Pulmonary artery endothelial cell (primary cell): ENCODE data around the gene ARF1. TPM values are rescaled to one million over a fixed set of nuclear protein-coding genes. Genes with fewer than 3 reads are reported as not detected.

Source experiments
- DNase-seq: peaks from one replicate; pipeline ENCODE4 v3.0.0-alpha.2; 2011; ENCODE audit warnings: low read depth, low spot score
- total RNA-seq: library from RNA; depleted of rRNA; stranded (reverse); fragments of >200 nt; gene quantifications from 2 replicates; pipeline ENCODE4 v1.2.3, GENCODE V29; 2014

ARF1 gene
- 379 and 460 TPM in 2 replicates for total RNA-seq

GRCh38 chr1:228082214-228082917 is at the start of gene ARF1:
Gene ARF1, plus strand, starts transcription at chr1:228082708. Its CDS starts 14,407 bp downstream, at chr1:228097115.
- peak; percentile 79 for DNase-seq

DNA sequence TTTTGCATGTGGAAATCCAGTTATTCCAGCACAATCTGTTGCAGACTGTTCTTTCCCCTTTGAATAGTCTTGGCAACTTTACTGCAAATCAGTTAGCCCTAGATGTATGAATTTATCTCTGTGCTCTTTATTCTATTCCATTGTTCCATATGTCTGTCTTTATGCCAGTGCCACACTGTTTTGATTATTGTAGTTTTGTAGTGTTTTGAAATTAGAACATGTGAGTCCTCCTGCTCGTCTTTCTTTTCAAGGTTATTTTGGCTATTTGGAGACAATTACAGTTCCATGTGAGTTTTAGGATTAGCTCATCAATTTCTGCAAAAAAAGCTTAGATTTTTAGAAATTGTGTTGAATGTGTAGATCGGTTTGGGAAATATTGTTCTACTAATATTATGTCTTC is 49.1 kb upstream of the ARF1 start:
- no peak for DNase-seq

DNA sequence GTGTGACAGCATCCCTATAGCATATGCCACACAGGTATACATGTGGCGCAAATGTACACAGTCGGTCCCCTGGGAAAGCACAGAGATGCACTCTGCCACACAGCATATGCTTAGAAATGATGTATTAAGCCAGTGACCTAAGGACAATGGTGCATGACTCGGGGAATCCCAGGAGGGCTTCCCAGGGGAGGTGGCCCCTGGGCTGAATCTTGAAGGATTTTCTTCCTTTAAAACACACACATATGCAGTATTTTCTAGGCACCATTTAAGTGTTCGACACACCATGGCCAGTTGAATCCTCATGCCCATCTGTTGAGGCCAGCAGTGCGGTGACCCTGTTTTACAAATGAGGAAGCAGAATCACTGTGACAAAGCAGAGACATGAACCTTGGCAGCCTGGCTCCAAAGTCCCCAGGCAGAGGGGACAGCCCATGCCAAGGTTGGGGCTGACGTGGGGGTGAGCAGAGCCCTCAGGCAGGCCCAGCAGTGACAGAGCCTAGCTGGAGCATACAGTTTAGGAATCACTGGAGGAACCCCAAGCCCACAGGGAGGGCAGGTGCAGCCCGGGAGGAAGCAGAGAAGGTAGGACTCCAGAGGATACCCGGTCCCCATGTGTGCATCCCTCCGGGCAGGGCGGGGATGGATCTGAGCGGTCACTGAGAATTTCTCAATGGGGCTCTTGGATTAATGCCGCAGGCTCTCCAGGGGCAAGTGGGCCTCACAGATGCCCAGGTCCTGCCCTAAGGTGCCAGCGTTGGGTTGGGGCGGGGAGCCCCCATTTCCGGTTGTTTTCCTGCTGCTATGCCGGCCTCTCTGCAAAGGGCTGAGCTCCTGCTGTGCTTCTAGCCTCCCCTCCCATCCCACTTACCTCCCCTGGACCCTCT is 47.3 kb upstream of the ARF1 start:
- no peak for DNase-seq

DNA sequence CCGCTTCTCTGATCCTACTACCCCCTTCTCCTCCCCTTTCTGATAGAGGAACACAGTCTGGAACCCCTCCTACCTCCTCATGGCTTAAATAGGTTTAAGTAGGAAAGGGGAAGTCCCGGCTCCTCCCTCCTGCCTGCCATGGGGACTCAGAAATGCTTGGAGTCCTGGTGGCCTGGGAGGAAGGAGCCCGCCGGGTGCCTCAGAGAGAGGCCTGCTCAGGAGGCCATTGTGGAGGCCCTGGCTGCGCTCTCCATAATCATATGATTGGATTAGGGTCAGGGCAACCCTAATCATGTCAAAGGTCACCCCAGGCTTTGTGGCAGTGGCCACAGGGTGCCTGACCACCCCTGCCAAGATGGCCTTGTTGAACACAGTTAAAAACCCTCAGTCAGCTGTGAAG is 46.7 kb upstream of the ARF1 start:
- DNase-seq: no peak

DNA sequence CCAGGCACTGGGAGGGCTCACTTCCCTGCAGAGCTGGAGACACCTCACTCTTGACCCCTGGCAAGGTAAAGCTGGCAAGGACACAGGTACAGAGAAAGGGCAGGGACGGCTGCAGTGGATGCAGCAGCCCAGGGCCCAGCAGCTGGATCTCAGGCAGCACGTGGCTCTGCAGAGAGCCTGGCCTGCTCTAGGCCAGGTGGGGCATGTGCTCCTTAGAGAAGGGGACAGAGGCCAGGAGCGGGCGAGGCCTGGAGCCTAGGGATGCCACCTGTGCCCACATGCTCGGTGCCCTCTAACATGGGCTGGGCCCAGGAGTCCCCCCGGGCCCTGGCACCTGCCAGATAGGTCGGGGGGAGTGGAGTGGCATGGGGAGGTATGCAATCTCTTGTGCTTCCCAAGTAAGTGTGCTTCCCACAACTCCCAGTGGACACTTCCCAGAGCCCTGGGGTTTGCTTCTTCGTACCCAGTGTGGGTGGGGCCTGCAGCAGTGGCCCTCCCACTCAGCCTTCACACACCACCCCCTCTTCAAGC is 45.7 kb upstream of the ARF1 start:
- no peak for DNase-seq

DNA sequence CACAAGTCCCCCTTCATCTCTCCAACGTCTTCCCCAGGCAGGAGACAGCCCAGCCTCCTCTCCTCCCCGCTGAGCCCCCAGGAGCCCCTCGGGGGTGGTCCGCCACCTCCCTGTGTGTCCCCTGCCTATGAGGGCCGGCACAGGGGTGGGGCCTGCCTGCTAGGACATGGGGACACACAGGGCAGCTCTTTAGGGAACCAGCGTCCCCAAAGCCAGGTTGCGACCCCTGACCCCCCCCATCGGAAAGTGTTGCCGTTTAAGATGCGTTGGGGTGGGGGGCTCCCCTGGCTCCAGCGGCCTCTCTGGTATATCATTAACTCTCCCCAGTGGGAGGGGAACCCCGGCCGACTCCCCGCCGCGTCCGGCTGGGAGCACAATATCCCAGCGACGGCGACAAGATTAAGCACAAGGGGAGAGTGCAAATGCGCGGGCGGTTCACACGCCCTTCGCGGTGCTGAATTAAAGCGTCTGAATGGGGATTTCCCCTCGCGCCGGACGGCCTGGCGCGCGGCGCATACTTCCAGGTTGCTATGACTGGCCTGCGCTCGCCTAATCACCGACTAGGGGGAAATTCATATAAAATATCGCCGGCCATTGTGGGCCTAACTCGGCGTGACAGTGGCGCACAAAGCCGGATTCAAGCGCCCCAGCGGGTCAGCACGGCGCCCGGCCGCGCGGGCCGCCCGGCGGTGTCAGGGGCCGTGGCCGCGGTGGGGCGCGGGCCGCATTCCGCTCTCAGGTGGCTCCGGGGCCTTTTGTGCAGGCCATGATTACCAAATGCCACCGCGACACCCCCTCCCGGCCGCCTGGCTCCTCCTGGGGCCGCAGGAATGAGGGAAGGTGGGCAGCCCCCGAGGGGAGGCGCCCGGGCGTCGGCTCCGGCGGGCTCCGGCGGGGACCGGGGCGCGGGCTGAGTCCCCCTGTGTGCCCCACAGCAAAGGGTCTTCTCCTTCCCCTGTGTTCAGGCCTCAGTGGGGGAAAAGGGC is 44.8 kb upstream of the ARF1 start:
- no peak for DNase-seq

DNA sequence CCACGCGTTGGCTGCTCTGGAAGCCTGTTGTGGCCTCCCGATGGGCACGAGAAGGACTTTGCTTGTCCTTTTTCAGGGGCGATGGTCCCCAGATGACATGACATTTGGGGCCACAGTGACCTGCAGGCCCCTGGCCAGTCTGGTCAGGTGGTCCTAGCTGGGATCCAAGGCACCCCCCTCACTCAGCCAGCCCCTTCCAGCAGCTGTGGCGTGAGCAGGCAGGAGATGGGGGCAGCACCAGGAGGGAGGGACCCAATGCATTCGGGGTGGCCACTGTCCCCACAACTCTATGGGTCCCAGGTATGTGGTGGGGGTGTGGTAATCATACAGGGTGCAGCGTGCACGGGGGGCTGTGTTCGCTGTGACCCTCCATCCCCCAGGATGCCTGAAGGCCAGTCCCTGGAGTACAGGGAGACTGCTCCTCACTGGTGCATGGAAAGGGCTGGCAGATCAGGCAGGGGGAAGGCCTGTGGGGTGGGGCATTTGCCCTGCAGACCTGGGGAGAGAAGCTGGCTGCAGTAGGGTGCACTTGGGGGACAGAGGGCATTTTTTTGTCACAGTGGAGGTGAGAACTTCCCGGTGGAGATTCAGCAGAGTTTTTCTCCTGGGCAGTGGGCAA is 44.0 kb upstream of the ARF1 start:
- DNase-seq: no peak

- no peak for DNase-seq
Observed at GRCh38 chr1:228039006-228039903, 43.3 kb upstream of the ARF1 start.

- no peak for DNase-seq
Observed at GRCh38 chr1:228039986-228040385, 42.5 kb upstream of the ARF1 start.

DNA sequence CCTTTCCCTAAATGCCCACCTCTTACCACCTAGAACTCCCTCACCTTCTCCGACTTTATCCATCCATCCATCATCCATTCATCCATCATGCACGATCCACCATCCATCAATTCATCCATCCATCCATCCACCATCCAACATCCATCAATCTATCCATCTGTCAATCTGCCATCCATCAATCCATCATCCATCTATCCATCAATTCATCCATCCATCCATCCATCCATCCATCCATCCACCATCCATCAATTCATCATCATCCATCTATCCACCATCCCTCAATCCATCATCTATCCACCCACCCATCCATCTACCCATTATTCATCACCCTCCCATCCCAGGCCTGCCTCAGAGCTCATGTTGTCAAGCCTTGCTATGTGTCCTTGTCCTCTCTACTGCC is 41.2 kb upstream of the ARF1 start:
- DNase-seq: no peak

- DNase-seq: no peak
Observed at GRCh38 chr1:228042508-228042907, 40.0 kb upstream of the ARF1 start.

DNA sequence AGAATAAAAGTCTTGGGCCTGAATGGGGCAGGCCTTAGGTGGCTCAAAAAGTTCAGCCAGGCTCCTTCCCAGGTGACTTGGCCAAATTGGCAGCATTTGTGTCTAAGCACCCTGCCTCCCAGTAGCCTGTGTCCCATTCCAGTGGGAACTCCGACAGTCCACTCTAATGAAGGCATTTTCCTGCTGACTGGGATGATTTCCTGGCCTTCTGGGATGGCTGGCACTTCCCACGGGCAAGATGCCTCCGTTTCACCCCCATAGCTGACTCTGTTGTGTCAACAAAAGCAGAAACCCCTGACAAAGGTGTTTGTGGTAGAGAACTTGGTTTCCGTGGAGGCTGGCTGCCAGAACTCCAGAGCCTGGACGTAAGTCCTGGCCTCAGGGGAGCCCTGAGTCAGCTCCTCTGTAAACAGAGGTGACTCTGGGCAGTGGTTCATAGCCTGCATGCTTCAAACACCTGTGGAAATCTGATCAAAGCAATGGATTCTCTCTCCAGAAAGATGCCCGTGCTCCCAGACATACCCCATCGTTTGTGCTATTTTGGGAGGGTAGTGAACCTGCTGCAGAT is 39.1 kb upstream of the ARF1 start:
- no peak for DNase-seq

- DNase-seq: no peak
Observed at GRCh38 chr1:228044961-228045360, 37.5 kb upstream of the ARF1 start.

- DNase-seq: no peak
Observed at GRCh38 chr1:228045405-228045804, 37.1 kb upstream of the ARF1 start.

DNA sequence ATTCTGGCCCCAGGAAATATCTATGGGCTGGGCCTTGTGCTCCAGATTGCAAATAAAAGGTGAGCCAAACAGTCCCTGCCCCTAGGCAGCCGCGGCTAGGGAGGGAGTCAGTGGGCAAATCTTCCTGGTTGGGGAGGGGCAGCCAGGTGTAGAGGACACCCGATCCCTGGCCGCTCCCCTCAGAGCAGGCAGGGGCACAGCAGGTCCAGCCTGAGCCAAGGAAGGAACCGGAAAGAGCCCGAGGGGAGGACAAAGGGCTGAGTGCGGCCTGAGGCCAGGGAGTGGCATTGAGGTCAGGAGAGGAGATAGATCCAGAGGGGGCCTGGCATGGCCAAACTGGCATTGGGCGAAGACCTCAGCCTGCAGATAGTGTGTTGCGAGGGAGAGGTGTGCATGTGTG is 36.6 kb upstream of the ARF1 start:
- no peak for DNase-seq

DNA sequence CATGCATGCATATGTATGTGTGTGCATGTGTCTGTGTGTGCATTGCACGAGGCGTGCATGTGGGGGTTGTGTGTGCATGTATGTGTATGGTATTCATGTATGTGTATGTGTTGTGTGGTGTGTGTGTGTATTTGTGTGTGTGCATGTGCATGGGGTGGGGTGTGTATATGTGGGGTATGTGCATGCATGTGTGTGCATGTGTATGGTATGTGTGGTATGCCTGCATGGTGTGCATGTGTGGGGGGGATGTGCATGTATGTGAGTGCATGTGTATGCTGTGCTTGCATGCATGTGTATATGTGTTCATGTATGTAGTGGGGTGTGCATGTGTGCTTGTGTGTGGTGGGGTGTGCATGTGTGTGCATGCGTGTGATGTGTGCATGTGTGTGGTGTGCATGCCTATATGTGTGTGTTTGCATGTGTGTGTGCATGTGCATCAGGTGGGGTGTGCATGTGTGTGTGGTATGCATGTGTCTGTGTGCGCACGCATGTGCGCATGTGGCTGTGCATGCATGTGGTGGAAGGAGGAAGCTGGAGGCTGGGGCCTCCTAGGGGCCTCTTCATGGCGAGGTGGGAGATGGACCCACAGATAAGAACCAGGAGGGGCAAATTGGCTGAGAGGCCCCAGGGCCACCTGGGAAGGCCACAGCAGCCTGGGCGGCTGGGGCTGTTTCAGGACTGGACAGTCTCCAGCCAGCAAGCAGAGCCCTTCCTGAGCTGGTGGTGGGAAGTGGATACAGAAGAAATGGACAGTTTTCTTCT is 35.9 kb upstream of the ARF1 start:
- no peak for DNase-seq

- no peak for DNase-seq
Observed at GRCh38 chr1:228047183-228047466, 35.4 kb upstream of the ARF1 start.

DNA sequence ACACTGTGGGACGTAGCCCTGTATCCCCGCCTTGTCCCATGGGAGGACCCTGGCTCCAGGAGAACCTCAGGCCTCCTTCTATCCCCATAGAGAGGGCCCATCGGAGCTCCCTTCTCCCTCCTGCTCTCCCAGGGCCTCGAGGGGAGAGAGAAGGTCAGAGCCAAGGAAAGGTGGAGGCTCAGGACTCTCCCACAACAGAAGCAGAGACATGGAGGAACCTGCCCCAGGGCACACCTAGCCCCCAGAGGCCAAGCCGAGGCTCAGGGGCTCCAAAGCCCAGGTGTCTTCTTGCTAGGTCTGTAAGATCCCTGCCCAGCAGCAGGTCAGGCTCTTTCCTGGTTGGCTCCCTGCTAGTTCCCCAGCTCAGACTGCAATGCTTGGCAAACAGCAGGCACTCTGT is 34.4 kb upstream of the ARF1 start:
- no peak for DNase-seq
